Testis (tissue), 2 donors: ENCODE measurements around the gene HES1.

ENCODE experiments used
- CTCF ChIP-seq, 3 experiments: fragments of 450-650 bp in 2 of 3; fragments of 200-600 bp in 1 of 3; sonication (generic) in 1 of 3; IDR thresholded peaks; one replicate each; pipeline ENCODE4 v1.5.1; 2016 to 2019; ENCODE audit warnings: antibody characterized with exemption in 3 of 3, mild to moderate bottlenecking in 2 of 3, moderate library complexity in 1 of 3
- POLR2A ChIP-seq: fragments of 450-650 bp; IDR thresholded peaks from one replicate; pipeline ENCODE4 v1.6.1; 2017; ENCODE audit warnings: antibody characterized with exemption, mild to moderate bottlenecking, moderate library complexity

GRCh38 chr3:194141415-194142155 is 5.6 kb downstream of the HES1 start:
- no peak for TF ChIP-seq CTCF (IDR thresholded peaks at IDR 0.05)
- TF ChIP-seq POLR2A, result no peak
